ENCODE results near the gene PRPF40B. TPM values are rescaled to one million over a fixed set of nuclear protein-coding genes. Genes with fewer than 3 reads are reported as not detected.

Gene PRPF40B
- total and polyA plus RNA-seq, 12 donors: 13.4 to 37.5 (median 21.6) TPM

- Histone ChIP-seq H3K4me1 (peaks cover 6 to 54% (median 28%) of the 10 kb centered on the region in 9 donors), H3K4me3 (no peak overlapping the region), H3K9me3 (no peaks in the 10 kb centered on the region), H3K27ac (peak overlapping the region in 6 of 10 donors; percentile 25 to 80 (median 48)), H3K27me3 (no peaks in the 10 kb centered on the region), H3K36me3 (peaks cover 0 to 10% (median 0%) of the 10 kb centered on the region in 9 donors)
- ATAC-seq (peak; percentile 65 to 87 (median 80)), DNase-seq (peak; percentile 45 to 80)
- WGBS, 2 donors: 26 to 27% methylated on average over 8 of the region's 8 CpGs
- TF ChIP-seq CTCF (IDR thresholded peaks at IDR 0.05): peak; percentile 57 to 89 (median 84)
- intact Hi-C loops (cut with DNase I): loop anchor here in 7 of 10 donors (1.0 to 10.0 kb wide), 7 partner anchors 28 to 226 kb away; partner anchors contain the start of genes KCNH3 (in 1 of the 7) and SPATS2 (in 1 of the 7)
Observed at GRCh38 chr12:49580572-49581535, 42.5 kb upstream of the PRPF40B start.

GRCh38 chr12:49582201-49582600, 41.2 kb upstream of the PRPF40B start:
- intact Hi-C loops (cut with DNase I): loop anchor here in 4 of 10 donors (5.0 to 10.0 kb wide), 4 partner anchors 47 to 227 kb away; partner anchors contain the start of genes KCNH3 (in 1 of the 4) and SPATS2 (in 1 of the 4)
- ATAC-seq: no peak

GRCh38 chr12:49582850-49583249, 40.5 kb upstream of the PRPF40B start:
- peak; percentile 46 to 74 (median 56) for ATAC-seq
- intact Hi-C loops (cut with DNase I): loop anchor here in 4 of 10 donors (5.0 to 10.0 kb wide), 4 partner anchors 48 to 228 kb away; partner anchors contain the start of genes KCNH3 (in 1 of the 4) and SPATS2 (in 1 of the 4)
- Histone ChIP-seq H3K4me3 (no peak overlapping the region), H3K9me3 (no peaks in the 10 kb centered on the region), H3K27ac (peak overlapping the region in 7 of 10 donors; percentile 17 to 80 (median 45)), H3K36me3 (peaks cover 0 to 21% (median 0%) of the 10 kb centered on the region in 9 donors), H3K27me3 (no peaks in the 10 kb centered on the region), H3K4me1 (peaks cover 6 to 60% (median 28%) of the 10 kb centered on the region in 9 donors)
- WGBS, 2 donors: 30 to 38% methylated on average over 4 of the region's 4 CpGs
- DNase-seq: peak in 1 of 2 donors; percentile 53
- no peak for TF ChIP-seq CTCF (IDR thresholded peaks at IDR 0.05)

More at GRCh38 chr12:49582201-49582600, 41.2 kb upstream of the PRPF40B start:
- H3K4me1 ChIP-seq: peaks cover 6 to 60% (median 28%) of the 10 kb centered on the region in 9 donors
- WGBS, 2 donors: 77 to 90% methylated on average over 1 of the region's 1 CpG
- no peaks in the 10 kb centered on the region for H3K27me3 ChIP-seq
- H3K36me3 ChIP-seq: peaks cover 0 to 14% (median 0%) of the 10 kb centered on the region in 9 donors
- no peak for TF ChIP-seq CTCF (IDR thresholded peaks at IDR 0.05)
- H3K4me3 ChIP-seq: no peak overlapping the region
- no peak for DNase-seq
- H3K9me3 ChIP-seq: no peaks in the 10 kb centered on the region
- H3K27ac ChIP-seq: peak overlapping the region in 5 of 10 donors; percentile 23 to 80 (median 45)
